MG63 (cell line): ENCODE data around the gene SNX27. TPM values are rescaled to one million over a fixed set of nuclear protein-coding genes. Genes with fewer than 3 reads are reported as not detected.

Experiments
- DNase-seq: peaks from one replicate; pipeline ENCODE4 v3.0.0-alpha.2; 2020
- H3K27me3 ChIP-seq: fragments of 250-450 bp; sonication (Bioruptor Pico); 2 replicates; pipeline ENCODE4 v1.5.1; 2020; ENCODE audit warnings: mild to moderate bottlenecking, moderate library complexity
- H3K36me3 ChIP-seq: fragments of 250-450 bp; sonication (Bioruptor Pico); 2 replicates; pipeline ENCODE4 v1.5.1; 2020; ENCODE audit warnings: mild to moderate bottlenecking, moderate library complexity
- H3K4me3 ChIP-seq: fragments of 250-450 bp; sonication (Bioruptor Pico); 2 replicates; pipeline ENCODE4 v1.5.1; 2020; ENCODE audit warnings: mild to moderate bottlenecking, moderate library complexity
- H3K9me3 ChIP-seq: fragments of 250-450 bp; sonication (Bioruptor Pico); 2 replicates; pipeline ENCODE4 v1.5.1; 2020; ENCODE audit warnings: mild to moderate bottlenecking, moderate library complexity
- total RNA-seq: library from RNA; depleted of rRNA; stranded (reverse); fragments of >200 nt; shearing (Covaris generic); gene quantifications from 2 replicates; pipeline ENCODE4 v1.2.3, GENCODE V29; 2014; ENCODE audit warnings: low replicate concordance; rRNA removed

The SNX27 gene
- 17.1 and 44.5 TPM in 2 replicates for total RNA-seq

GRCh38 chr1:151611832-151612500, at the start of gene SNX27:
SNX27 (plus strand) TSS chr1:151612050; CDS start chr1:151612202, 152 bp downstream.
- H3K4me3 ChIP-seq, result peak within 1 kb of the TSS; percentile 89
- no peaks in the 10 kb centered on the region for H3K36me3 ChIP-seq
- DNase-seq, result peak; percentile 96
- no peaks in the 10 kb centered on the region for H3K9me3 ChIP-seq
- no peaks in the 10 kb centered on the region for H3K27me3 ChIP-seq

- H3K36me3 ChIP-seq, result peaks cover 45% of the 10 kb centered on the region
- H3K27me3 ChIP-seq, result no peaks in the 10 kb centered on the region
- no peak for DNase-seq
- no peaks in the 10 kb centered on the region for H3K9me3 ChIP-seq
- H3K4me3 ChIP-seq, result no peak overlapping the region
Measured at GRCh38 chr1:151562661-151563060, 49.2 kb upstream of the SNX27 start.

- Histone ChIP-seq H3K36me3 (peaks cover 48% of the 10 kb centered on the region), H3K4me3 (no peak overlapping the region), H3K27me3 (no peaks in the 10 kb centered on the region), H3K9me3 (no peaks in the 10 kb centered on the region)
- no peak for DNase-seq
Measured at GRCh38 chr1:151563376-151563775, 48.5 kb upstream of the SNX27 start.

GRCh38 chr1:151565502-151566189, 46.2 kb upstream of the SNX27 start:
- H3K4me3 ChIP-seq, result no peak overlapping the region
- no peaks in the 10 kb centered on the region for H3K9me3 ChIP-seq
- DNase-seq, result no peak
- peaks cover 68% of the 10 kb centered on the region for H3K36me3 ChIP-seq
- no peaks in the 10 kb centered on the region for H3K27me3 ChIP-seq

GRCh38 chr1:151568626-151569088, 43.2 kb upstream of the SNX27 start:
- Histone ChIP-seq H3K4me3 (no peak overlapping the region), H3K36me3 (peaks cover 76% of the 10 kb centered on the region), H3K27me3 (no peaks in the 10 kb centered on the region), H3K9me3 (no peaks in the 10 kb centered on the region)
- DNase-seq, result no peak

GRCh38 chr1:151570819-151571218, 41.0 kb upstream of the SNX27 start:
- peaks cover 76% of the 10 kb centered on the region for H3K36me3 ChIP-seq

GRCh38 chr1:151574575-151575529, 37.0 kb upstream of the SNX27 start:
- no peaks in the 10 kb centered on the region for H3K9me3 ChIP-seq
- H3K27me3 ChIP-seq, result no peaks in the 10 kb centered on the region
- H3K4me3 ChIP-seq, result no peak overlapping the region
- peaks cover 92% of the 10 kb centered on the region for H3K36me3 ChIP-seq
- DNase-seq, result peak; percentile 97

More at GRCh38 chr1:151570819-151571218, 41.0 kb upstream of the SNX27 start:
- H3K27me3 ChIP-seq, result no peaks in the 10 kb centered on the region
- H3K9me3 ChIP-seq, result no peaks in the 10 kb centered on the region
- H3K4me3 ChIP-seq, result no peak overlapping the region
- no peak for DNase-seq

GRCh38 chr1:151577173-151577572, 34.7 kb upstream of the SNX27 start:
- H3K36me3 ChIP-seq, result peaks cover 83% of the 10 kb centered on the region

GRCh38 chr1:151578941-151579340, 32.9 kb upstream of the SNX27 start:
- H3K36me3 ChIP-seq, result peaks cover 78% of the 10 kb centered on the region
- H3K4me3 ChIP-seq, result no peak overlapping the region
- H3K27me3 ChIP-seq, result no peaks in the 10 kb centered on the region
- no peak for DNase-seq
- no peaks in the 10 kb centered on the region for H3K9me3 ChIP-seq

More at GRCh38 chr1:151577173-151577572, 34.7 kb upstream of the SNX27 start:
- Histone ChIP-seq H3K4me3 (no peak overlapping the region), H3K27me3 (no peaks in the 10 kb centered on the region), H3K9me3 (no peaks in the 10 kb centered on the region)
- no peak for DNase-seq

- Histone ChIP-seq H3K9me3 (no peaks in the 10 kb centered on the region), H3K36me3 (peaks cover 77% of the 10 kb centered on the region), H3K27me3 (no peaks in the 10 kb centered on the region), H3K4me3 (no peak overlapping the region)
- DNase-seq, result peak; percentile 22
Measured at GRCh38 chr1:151579436-151580225, 32.2 kb upstream of the SNX27 start.

- Histone ChIP-seq H3K9me3 (no peaks in the 10 kb centered on the region), H3K4me3 (no peak overlapping the region), H3K36me3 (peaks cover 67% of the 10 kb centered on the region), H3K27me3 (no peaks in the 10 kb centered on the region)
- DNase-seq, result no peak
Measured at GRCh38 chr1:151581451-151581850, 30.4 kb upstream of the SNX27 start.

GRCh38 chr1:151581921-151582320, 29.9 kb upstream of the SNX27 start:
- Histone ChIP-seq H3K27me3 (no peaks in the 10 kb centered on the region), H3K9me3 (no peaks in the 10 kb centered on the region), H3K36me3 (peaks cover 62% of the 10 kb centered on the region), H3K4me3 (no peak overlapping the region)
- no peak for DNase-seq

GRCh38 chr1:151583796-151584195, 28.1 kb upstream of the SNX27 start:
- Histone ChIP-seq H3K9me3 (no peaks in the 10 kb centered on the region), H3K4me3 (no peak overlapping the region), H3K36me3 (peaks cover 45% of the 10 kb centered on the region), H3K27me3 (no peaks in the 10 kb centered on the region)
- DNase-seq, result no peak

- Histone ChIP-seq H3K9me3 (no peaks in the 10 kb centered on the region), H3K4me3 (no peak overlapping the region), H3K27me3 (no peaks in the 10 kb centered on the region), H3K36me3 (peaks cover 41% of the 10 kb centered on the region)
- peak; percentile 30 for DNase-seq
Measured at GRCh38 chr1:151584278-151584677, 27.6 kb upstream of the SNX27 start.

GRCh38 chr1:151584780-151585179, 27.1 kb upstream of the SNX27 start:
- Histone ChIP-seq H3K4me3 (no peak overlapping the region), H3K9me3 (no peaks in the 10 kb centered on the region), H3K36me3 (peaks cover 36% of the 10 kb centered on the region), H3K27me3 (no peaks in the 10 kb centered on the region)
- no peak for DNase-seq

GRCh38 chr1:151585622-151586021, 26.2 kb upstream of the SNX27 start:
- H3K36me3 ChIP-seq, result peaks cover 31% of the 10 kb centered on the region
- no peak overlapping the region for H3K4me3 ChIP-seq
- H3K9me3 ChIP-seq, result no peaks in the 10 kb centered on the region
- no peaks in the 10 kb centered on the region for H3K27me3 ChIP-seq
- peak; percentile 52 for DNase-seq
